Amygdala (tissue), 56 donors: ENCODE results near the gene FCGR3B.
"Not testable (repeated sequence)": the region's sequence is repeated elsewhere in the genome, so short reads cannot be mapped to it uniquely, and the experiment has no call there.

Experiments
- DNase-seq, 56 donors: peaks; one replicate each; lab custom pipeline; 2025; lab: John Stamatoyannopoulos, UW

FCGR3B gene

GRCh38 chr1:161631076-161631475 is at the start of gene FCGR3B:
FCGR3B (minus strand) TSS chr1:161631176; CDS start chr1:161631094, 82 bp downstream.
- no peak for DNase-seq

- no peak for DNase-seq
Observed at GRCh38 chr1:161678500-161678899, 47.5 kb upstream of the FCGR3B start.

GRCh38 chr1:161676958-161677689 is 46.1 kb upstream of the FCGR3B start:
- DNase-seq = no peak

GRCh38 chr1:161676441-161676840 is 45.5 kb upstream of the FCGR3B start:
- peak in 2 of 56 donors; percentile 3 to 9 for DNase-seq

GRCh38 chr1:161674908-161675307 is 43.9 kb upstream of the FCGR3B start:
- DNase-seq = not testable (repeated sequence)

GRCh38 chr1:161674447-161674846 is 43.5 kb upstream of the FCGR3B start:
- not testable (repeated sequence) for DNase-seq

GRCh38 chr1:161673437-161673836 is 42.5 kb upstream of the FCGR3B start:
- not testable (repeated sequence) for DNase-seq

GRCh38 chr1:161671045-161672020 is 40.4 kb upstream of the FCGR3B start:
- DNase-seq = not testable (repeated sequence)

GRCh38 chr1:161664689-161665088 is 33.7 kb upstream of the FCGR3B start:
- not testable (repeated sequence) for DNase-seq

- DNase-seq = not testable (repeated sequence)
Observed at GRCh38 chr1:161663569-161663968, 32.6 kb upstream of the FCGR3B start.

- DNase-seq = not testable (repeated sequence)
Observed at GRCh38 chr1:161662684-161663339, 31.8 kb upstream of the FCGR3B start, which contains the start of gene FCGR2B. FCGR2B (plus strand) TSS chr1:161663143; CDS start chr1:161663242, 99 bp downstream.

GRCh38 chr1:161661660-161662311 is 30.8 kb upstream of the FCGR3B start:
- not testable (repeated sequence) for DNase-seq

GRCh38 chr1:161658524-161658923 is 27.5 kb upstream of the FCGR3B start:
- not testable (repeated sequence) for DNase-seq

GRCh38 chr1:161653971-161654370 is 23.0 kb upstream of the FCGR3B start:
- not testable (repeated sequence) for DNase-seq

GRCh38 chr1:161653541-161653940 is 22.6 kb upstream of the FCGR3B start:
- DNase-seq = not testable (repeated sequence)

- DNase-seq = peak in 3 of 56 donors; percentile 0 to 13 (median 2)
Observed at GRCh38 chr1:161647507-161648360, 16.8 kb upstream of the FCGR3B start.

GRCh38 chr1:161644855-161645254 is 13.9 kb upstream of the FCGR3B start:
- DNase-seq = not testable (repeated sequence)

- DNase-seq = not testable (repeated sequence)
Observed at GRCh38 chr1:161643481-161644208, 12.7 kb upstream of the FCGR3B start.
